Esophagus muscularis mucosa (tissue), 4 donors: ENCODE measurements around the gene TCF21. TPM values are rescaled to one million over a fixed set of nuclear protein-coding genes. Genes with fewer than 3 reads are reported as not detected.

ENCODE experiments used
- DNase-seq: peaks from one replicate; pipeline ENCODE4 v3.0.0-alpha.2; 2017; ENCODE audit errors: extremely low spot score
- H3K27ac ChIP-seq, 4 donors: fragments of 200-600 bp; sonication (generic); replicated peaks in 1 of 4; 1 replicate in 3 of 4; 2 replicates in 1 of 4; pipeline ENCODE4 v1.5.1; 2016 to 2019; ENCODE audit warnings: mild to moderate bottlenecking in 1 of 4
- H3K27me3 ChIP-seq, 4 donors: fragments of 200-600 bp; sonication (generic); one replicate each; pipeline versions ENCODE4 v1.5.1 to v1.6.0; 2016 to 2019
- H3K36me3 ChIP-seq, 4 donors: fragments of 200-600 bp; sonication (generic); one replicate each; pipeline ENCODE4 v1.5.1; 2016 to 2019
- H3K4me1 ChIP-seq, 4 donors: fragments of 200-600 bp; sonication (generic); one replicate each; pipeline ENCODE4 v1.5.1; 2016 to 2019
- H3K4me3 ChIP-seq, 4 donors: fragments of 200-600 bp; sonication (generic); 1 replicate in 2 of 4; 2 replicates in 2 of 4; pipeline ENCODE4 v1.5.1; 2016 to 2019; ENCODE audit warnings: mild to moderate bottlenecking in 4 of 4, moderate library complexity in 1 of 4
- H3K9me3 ChIP-seq, 4 donors: fragments of 200-600 bp; sonication (generic); 1 replicate in 3 of 4; 2 replicates in 1 of 4; pipeline ENCODE4 v1.5.1; 2016 to 2019
- EP300 ChIP-seq: sonication (generic); formaldehyde crosslinking; IDR thresholded peaks from one replicate; pipeline ENCODE4 v1.6.1; 2017; ENCODE audit warnings: antibody characterized with exemption
- POLR2A ChIP-seq: fragments of 450-650 bp; IDR thresholded peaks from one replicate; pipeline ENCODE4 v1.6.1; 2017; ENCODE audit warnings: antibody characterized with exemption, moderate library complexity, mild to moderate bottlenecking, low read depth
- POLR2AphosphoS5 ChIP-seq, 2 donors: sonication (generic); formaldehyde crosslinking; IDR thresholded peaks; one replicate each; pipeline ENCODE4 v1.6.1; 2017; ENCODE audit warnings: antibody characterized with exemption in 2 of 2
- WGBS: methylation state at CpG from one replicate; pipeline ENCODE4 v1.1.5; 2018; 5-methylcytosine and 5-hydroxymethylcytosine counted together
- intact Hi-C: fragments of 100-400 bp; cut with DNase I; formaldehyde crosslinking; loops from one replicate; pipeline ENCODE4 v1.15.1; 2023
- total RNA-seq, 4 donors: library from RNA; depleted of rRNA; stranded (reverse); fragments of >200 nt; gene quantifications; one replicate each; pipeline versions ENCODE4 v1.1.0 to v1.2.1, GENCODE V29; 2016
- TF ChIP-seq, protein P1 (sequence below), 3 experiments: fragments of 200-600 bp in 2 of 3; fragments of 450-650 bp in 1 of 3; sonication (generic) in 2 of 3; IDR thresholded peaks; one replicate each; pipeline ENCODE4 v1.5.1; 2017 to 2019; ENCODE audit warnings: antibody characterized with exemption in 3 of 3, mild to moderate bottlenecking in 2 of 3, moderate library complexity in 1 of 3

Gene TCF21
- total RNA-seq, result 10 to 100 TPM; 22.2 to 44.5 (median 30.8) TPM

DNA sequence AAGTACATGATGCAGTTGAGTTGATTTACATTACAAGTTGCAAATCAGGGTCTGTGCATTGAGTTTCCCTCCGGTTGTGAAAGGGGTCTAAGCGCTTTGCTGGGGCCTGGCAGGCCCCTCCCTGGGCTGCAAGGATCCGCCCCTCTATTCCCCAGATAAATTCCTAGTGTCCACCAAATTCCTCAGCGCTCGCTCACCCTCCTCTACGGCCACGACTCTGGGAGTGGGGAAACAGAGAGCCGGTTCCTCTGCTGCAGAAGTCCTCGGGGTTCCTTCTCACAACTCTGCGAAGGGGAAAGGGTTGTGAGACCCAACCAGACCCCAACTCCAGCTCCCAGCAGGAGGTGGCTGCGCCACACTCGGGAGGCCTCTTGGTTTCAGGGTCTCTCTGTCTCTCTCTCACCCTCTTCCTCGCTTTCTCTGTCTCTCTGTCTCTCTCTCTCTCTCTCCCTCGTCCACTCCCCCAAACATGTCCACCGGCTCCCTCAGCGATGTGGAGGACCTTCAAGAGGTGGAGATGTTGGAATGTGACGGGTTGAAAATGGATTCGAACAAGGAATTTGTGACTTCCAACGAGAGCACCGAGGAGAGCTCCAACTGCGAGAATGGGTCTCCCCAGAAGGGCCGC, at the start of gene TCF21:
Gene TCF21 (plus strand): TSS at position 185 of the 628 bp plus-strand sequence. CDS start 285 bp downstream, at position 470.
- Histone ChIP-seq H3K36me3 (no peaks in the 10 kb centered on the region), H3K27ac (peak within 1 kb of the TSS; percentile 87 to 96 (median 89)), H3K4me3 (peak within 1 kb of the TSS; percentile 56 to 89 (median 69)), H3K4me1 (peaks cover 20 to 72% (median 57%) of the 10 kb centered on the region in 4 donors), H3K27me3 (peaks cover 0 to 49% (median 12%) of the 10 kb centered on the region in 4 donors), H3K9me3 (no peaks in the 10 kb centered on the region)
- intact Hi-C loops, result loop anchor here (10.0 kb wide), 1 partner anchor 114 kb away; no protein-coding TSS in a partner anchor
- peak; percentile 63 to 93 for TF ChIP-seq POLR2AphosphoS5 (IDR thresholded peaks at IDR 0.05)
- peak; percentile 54 for TF ChIP-seq POLR2A
- TF ChIP-seq, protein P1, sequence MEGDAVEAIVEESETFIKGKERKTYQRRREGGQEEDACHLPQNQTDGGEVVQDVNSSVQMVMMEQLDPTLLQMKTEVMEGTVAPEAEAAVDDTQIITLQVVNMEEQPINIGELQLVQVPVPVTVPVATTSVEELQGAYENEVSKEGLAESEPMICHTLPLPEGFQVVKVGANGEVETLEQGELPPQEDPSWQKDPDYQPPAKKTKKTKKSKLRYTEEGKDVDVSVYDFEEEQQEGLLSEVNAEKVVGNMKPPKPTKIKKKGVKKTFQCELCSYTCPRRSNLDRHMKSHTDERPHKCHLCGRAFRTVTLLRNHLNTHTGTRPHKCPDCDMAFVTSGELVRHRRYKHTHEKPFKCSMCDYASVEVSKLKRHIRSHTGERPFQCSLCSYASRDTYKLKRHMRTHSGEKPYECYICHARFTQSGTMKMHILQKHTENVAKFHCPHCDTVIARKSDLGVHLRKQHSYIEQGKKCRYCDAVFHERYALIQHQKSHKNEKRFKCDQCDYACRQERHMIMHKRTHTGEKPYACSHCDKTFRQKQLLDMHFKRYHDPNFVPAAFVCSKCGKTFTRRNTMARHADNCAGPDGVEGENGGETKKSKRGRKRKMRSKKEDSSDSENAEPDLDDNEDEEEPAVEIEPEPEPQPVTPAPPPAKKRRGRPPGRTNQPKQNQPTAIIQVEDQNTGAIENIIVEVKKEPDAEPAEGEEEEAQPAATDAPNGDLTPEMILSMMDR (IDR thresholded peaks at IDR 0.05), result no peak
- WGBS, result 8% methylated on average over 21 of the region's 22 CpGs
- DNase-seq, result no peak

DNA sequence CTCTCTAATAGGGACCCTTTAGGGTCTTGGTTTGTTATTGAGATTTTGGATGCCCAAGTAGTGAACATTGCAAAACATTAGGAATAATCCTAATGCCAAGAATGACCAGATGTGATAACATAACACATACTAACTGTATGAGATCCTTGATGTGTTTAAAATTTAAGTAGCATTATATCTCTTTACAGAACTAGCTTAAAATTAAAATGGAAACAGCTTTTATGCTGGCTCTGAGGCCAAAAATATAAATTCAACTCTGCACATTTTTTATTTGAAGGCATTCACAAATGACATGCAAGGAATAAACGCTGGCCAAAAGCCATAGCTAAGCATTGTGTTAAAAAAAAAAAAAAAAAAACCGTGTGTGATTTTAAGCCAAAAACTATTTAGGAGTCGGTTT, 47.7 kb upstream of the TCF21 start:
- no peaks in the 10 kb centered on the region for H3K9me3 ChIP-seq
- H3K36me3 ChIP-seq, result no peaks in the 10 kb centered on the region
- no peak for DNase-seq
- no peak overlapping the region for H3K27ac ChIP-seq
- intact Hi-C loops, result no loop called here
- H3K27me3 ChIP-seq, result no peaks in the 10 kb centered on the region
- 32% methylated on average over 3 of the region's 3 CpGs for WGBS
- H3K4me1 ChIP-seq, result peaks cover 0 to 13% (median 4%) of the 10 kb centered on the region in 4 donors
- no peak for TF ChIP-seq EP300
- TF ChIP-seq, protein P1 (IDR thresholded peaks at IDR 0.05), result no peak
- no peak for TF ChIP-seq POLR2A
- no peak for TF ChIP-seq POLR2AphosphoS5 (IDR thresholded peaks at IDR 0.05)
- no peak overlapping the region for H3K4me3 ChIP-seq

DNA sequence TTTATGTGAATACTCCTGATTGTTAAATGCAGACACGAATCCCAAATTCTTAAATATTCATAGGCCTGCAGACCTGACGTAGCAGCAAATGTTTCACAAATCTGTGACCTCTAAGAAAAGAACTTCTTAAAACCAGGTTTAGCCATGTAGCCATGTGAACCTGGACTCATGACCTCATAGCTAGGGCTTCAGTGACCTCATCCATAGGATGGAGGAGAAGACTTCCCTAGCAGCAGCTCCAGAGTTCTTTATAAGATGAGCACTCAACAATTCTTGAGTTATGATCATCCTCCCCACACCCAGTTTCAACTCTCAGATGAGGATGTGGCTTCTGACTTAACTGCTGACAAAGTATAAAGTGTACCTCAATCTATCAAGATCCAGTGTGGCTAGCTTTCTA, 45.8 kb upstream of the TCF21 start:
- Histone ChIP-seq H3K36me3 (no peaks in the 10 kb centered on the region), H3K4me1 (peaks cover 0 to 7% (median under 1%) of the 10 kb centered on the region in 4 donors), H3K9me3 (no peaks in the 10 kb centered on the region), H3K27ac (no peak overlapping the region), H3K4me3 (no peak overlapping the region), H3K27me3 (no peaks in the 10 kb centered on the region)
- TF ChIP-seq EP300, result no peak
- TF ChIP-seq POLR2A, result no peak
- TF ChIP-seq POLR2AphosphoS5 (IDR thresholded peaks at IDR 0.05), result no peak
- TF ChIP-seq, protein P1 (IDR thresholded peaks at IDR 0.05), result no peak
- intact Hi-C loops, result no loop called here
- 94% methylated on average over 2 of the region's 2 CpGs for WGBS
- no peak for DNase-seq

DNA sequence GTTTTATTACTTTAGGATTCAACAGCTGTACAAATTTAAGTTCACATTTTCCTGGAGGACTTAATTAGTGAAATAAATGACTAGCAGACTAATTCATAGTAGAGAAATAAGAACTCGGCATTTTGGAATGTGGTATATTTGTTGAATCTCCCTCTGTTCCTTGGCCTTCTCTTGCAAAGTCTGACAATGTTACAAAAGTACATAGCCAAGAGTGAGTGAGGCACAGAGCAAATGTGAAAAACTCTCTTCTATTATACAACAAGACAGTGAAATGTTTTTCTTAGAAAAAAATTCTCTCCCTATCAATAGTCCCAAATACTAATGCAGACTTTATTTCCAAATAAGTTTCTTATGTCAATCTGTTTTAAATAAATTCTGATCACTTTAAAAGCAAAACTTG, 44.2 kb upstream of the TCF21 start:
- WGBS, result 46% methylated on average over 1 of the region's 1 CpG
- DNase-seq, result no peak
- Histone ChIP-seq H3K9me3 (no peaks in the 10 kb centered on the region), H3K4me1 (peaks cover 0 to 6% (median 0%) of the 10 kb centered on the region in 4 donors), H3K27ac (no peak overlapping the region), H3K4me3 (no peak overlapping the region), H3K36me3 (no peaks in the 10 kb centered on the region), H3K27me3 (no peaks in the 10 kb centered on the region)
- intact Hi-C loops, result no loop called here
- TF ChIP-seq POLR2AphosphoS5 (IDR thresholded peaks at IDR 0.05) (no peak), EP300 (no peak), POLR2A (no peak)
- TF ChIP-seq, protein P1 (IDR thresholded peaks at IDR 0.05), result no peak
